Measurements from ENCODE around the gene KIF13A.
"Not testable (repeated sequence)": the region's sequence is repeated elsewhere in the genome, so short reads cannot be mapped to it uniquely, and the experiment has no call there.

KIF13A gene

DNA sequence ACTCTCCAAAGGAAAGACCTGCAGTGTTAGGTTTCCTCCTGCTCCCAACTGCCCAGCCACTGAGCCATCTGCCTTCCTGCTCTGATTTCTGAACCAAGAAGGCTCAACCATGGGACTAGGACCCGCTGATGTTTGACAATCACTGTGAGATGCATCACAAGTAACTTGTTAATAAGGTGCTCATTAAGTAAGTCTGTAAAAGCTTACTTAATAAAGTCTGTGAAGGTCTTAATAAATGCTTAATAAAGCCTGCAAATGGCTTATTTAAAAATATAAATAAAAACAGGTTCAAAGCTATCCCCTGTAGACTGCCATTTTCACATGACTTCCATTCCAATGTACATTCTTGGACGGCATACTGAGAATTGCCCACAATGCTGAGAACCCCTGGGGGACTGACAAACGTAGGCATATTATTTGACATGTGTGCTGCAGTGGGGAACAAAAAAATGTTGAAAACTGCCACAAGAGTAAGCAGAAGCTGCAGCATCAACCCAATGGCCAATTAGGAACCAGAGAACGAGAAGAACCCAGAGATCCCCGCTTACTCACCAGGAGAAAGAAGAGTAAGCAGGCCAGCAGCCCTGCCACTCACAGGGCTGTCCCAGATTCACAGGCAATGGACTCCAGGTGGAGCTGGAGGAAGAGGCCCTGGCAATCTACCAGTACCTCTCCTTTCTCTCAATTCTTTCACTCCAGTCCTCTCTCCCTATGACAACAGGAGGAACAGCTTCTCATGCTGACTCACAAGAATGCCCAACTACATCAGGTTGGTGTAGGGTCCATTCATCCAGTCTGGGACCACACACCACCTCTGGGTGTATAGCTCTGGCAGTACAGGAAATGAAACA is 19.5 kb downstream of the KIF13A start:
- peak; percentile 12 to 58 for DNase-seq

- no peak for DNase-seq
Measured at GRCh38 chr6:17966451-17966850, 21.0 kb downstream of the KIF13A start.

- DNase-seq, result no peak
Measured at GRCh38 chr6:17965397-17965796, 22.0 kb downstream of the KIF13A start.

- no peak for DNase-seq
Measured at GRCh38 chr6:17964633-17965032, 22.8 kb downstream of the KIF13A start.

DNA sequence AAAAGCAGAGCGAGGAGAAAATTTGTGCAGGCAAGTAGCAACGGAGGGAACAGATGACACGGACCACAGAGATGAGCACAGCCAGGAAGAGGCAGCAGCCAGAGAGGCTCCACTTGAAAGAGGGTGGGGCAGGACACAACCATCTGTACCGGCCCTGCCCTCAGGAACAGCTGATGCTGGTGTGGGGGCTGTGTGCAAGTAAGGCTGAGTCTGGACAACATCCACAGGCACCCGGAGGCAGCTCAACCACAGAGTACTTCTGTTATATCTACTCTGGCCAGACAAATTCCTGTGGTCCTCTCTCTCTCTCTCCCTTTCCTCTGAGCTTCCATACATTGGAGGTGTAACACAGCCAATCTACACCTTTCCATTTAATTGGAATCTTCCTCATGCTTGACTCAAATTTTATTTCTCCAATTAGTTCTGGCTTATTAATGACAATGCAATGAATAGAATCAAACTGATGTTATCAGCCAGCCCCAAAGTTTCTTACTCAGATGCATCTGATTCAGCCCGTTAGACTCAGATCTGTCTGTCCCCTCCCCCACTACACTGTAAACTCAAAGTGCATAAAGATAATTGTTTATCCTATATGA is 24.9 kb downstream of the KIF13A start:
- DNase-seq, result no peak

DNA sequence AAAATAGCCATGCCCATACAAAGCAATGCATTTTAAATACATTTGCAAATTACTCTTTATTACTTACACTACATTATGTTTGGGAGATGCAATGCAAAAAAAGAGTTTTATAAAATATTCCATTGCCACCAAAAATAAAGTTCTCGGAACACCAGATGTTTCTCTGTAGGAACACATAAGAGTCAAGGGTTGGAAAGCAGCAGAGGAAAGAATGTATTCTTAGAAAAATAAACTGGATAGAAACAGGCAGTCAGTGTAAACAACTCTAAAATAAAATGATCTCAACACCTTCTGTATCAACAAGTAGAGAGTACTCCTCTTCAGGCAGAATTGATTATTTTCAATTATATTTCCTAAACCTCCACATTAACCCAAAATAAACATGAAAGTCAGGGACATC is 28.1 kb downstream of the KIF13A start:
- no peak for DNase-seq

DNA sequence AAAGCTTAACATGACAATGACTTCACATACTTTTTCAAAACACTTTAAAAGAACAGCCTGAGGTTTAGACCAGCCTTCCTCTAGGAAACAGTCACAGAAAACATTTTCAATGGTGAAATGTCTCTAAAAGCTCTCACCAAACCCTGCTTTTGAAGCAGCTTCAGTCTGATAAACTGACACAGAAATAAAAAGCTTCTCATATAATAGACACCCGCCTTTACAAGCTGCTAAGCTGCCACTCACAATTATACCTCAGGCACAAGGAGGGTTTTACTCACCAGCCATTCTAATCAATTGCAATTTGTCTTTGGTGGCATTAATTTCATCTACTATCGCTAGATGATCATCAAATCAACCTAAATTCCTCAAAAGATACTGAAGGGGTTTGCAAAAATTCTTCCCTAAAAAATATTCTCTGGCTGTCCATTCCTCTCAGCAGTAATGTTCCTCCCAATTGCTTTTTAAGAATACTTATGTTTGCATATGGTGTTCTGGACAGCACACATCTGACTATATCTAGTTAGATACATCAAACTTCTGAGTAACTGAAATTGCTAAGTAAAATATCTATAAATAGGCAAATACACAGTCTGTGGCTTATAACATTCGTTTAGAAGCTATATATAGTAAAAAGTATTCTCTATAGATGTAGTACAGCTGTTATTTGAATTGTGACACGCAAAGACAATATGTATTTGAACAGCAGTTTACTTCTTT is 29.4 kb downstream of the KIF13A start:
- no peak for DNase-seq

DNA sequence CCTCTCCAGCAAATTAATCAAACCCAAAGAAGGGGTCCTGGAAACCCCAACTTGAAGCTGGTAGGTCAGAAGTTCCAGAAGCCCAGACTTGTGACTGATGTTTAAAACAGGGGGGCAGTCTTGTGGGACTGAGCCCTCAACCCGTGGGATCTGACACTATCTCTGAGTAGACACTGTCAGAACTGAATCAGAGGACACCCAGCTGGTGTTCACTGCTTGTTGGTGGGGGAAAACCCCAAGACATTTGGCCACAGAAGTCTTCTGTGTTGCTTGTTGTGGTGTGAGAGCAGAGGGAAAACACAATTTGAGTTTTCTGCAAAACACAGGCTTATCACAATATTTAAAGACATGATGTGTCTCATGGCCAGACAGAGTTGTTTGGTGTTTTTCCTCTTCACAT is 29.9 kb downstream of the KIF13A start:
- no peak for DNase-seq

DNA sequence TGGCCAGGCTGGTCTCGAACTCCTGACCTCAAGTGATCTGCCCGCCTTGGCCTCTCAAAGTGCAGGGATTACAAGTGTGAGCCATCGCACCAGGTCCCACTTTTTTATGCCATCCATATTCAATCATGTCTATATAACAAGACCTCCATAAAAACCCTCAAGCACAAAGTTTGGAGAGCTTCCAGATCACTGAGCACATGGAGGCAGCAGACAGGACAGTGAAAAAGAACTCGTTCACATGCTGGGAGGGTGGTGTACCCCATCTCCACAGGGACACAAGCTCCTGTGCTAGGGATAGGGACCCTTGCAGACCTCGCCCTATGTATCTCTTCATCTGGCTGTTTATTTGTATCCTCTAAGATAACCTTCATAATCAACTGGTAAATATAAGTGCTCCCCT is 30.3 kb downstream of the KIF13A start:
- no peak for DNase-seq

GRCh38 chr6:17950095-17950494 is 37.3 kb downstream of the KIF13A start:
- DNase-seq, result no peak

- DNase-seq, result no peak
Measured at GRCh38 chr6:17949168-17949567, 38.3 kb downstream of the KIF13A start.

GRCh38 chr6:17948725-17949124 is 38.7 kb downstream of the KIF13A start:
- DNase-seq, result no peak

- not testable (repeated sequence) for DNase-seq
Measured at GRCh38 chr6:17947574-17947973, 39.9 kb downstream of the KIF13A start.

GRCh38 chr6:17945575-17945974 is 41.9 kb downstream of the KIF13A start:
- DNase-seq, result no peak

GRCh38 chr6:17945111-17945510 is 42.3 kb downstream of the KIF13A start:
- DNase-seq, result no peak

DNA sequence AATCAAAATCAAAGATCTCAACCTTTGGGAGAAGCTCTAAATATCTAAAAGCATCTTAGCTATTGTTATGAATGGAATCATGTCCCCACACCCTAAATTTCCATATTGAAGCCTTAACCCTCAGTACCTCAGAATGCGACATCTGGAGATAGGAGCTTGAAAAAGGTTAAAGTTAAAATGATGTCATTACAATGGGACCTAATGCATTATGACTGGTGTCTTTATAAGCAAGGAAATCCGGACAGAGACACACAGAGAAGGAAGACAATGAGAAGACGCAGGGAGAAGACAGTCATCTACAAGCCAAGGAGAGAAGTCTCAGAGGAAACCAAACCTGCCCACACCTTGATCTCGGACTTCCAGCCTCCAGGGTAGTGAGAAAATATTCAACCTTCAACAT is 46.1 kb downstream of the KIF13A start:
- DNase-seq, result no peak

- no peak for DNase-seq
Measured at GRCh38 chr6:17940151-17940792, 47.2 kb downstream of the KIF13A start.

DNA sequence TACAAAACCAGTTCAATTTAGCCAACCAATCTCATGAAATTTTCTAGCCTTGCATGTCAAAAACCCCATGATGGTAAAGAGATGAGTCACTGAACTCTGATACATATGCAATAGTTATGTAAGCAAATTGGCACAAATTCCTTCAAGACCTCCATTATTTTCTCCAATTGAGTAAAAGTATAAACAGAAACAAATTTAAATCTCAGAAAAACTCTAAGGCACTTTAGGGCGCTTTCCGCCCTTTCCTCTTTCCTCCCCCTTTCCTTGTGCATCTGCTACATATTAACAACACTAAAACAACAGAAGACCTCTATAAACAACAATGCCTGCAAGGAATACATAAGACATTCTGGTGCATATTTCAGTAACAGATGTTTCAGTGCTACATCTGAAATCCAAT is 48.5 kb downstream of the KIF13A start:
- DNase-seq, result no peak

DNA sequence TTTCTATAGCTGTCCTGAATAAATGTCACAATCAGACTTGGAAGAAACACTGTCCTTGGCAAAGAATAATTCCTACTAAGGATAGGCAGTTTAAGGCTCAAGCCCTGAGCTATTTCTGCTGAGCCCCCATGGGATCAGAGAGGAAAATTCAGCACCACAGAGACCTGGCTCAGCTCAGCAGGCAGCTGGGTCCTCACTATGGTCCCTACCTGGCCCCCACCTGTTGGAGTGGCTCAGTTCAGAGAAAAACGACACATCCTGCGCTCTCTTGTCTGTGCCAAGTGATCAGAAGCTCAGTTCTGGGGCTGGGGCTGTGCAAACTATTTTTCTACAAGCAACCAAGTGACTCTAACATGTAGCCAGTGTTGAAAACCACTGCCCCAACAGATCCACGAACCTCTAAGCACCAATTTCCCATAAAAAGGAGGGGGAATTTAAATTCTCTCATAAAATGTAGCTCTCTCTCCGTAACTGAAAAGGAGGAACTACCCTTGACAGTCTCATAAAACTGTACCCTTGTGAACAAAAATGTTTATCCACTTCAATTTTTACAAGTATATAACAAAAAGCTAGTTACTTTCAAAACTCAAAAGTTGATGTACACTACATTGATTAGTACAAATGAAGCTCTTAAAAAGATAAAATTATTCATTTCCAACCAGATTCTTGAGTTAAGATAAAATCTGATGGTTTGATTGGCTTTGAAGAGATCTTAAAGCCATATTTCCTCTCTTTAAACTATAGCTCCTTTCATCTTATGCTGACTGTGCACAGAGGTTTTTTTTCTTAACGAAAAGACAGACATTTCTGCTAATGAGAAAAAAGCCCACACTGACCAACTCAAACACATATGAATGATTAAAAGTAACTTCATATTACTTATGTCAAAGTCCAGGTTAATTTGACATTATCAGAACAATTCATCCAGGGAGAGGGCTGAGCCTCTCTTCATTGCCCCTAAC is 52.0 kb downstream of the KIF13A start:
- no peak for DNase-seq

- no peak for DNase-seq
Measured at GRCh38 chr6:17933716-17934115, 53.7 kb downstream of the KIF13A start.

GRCh38 chr6:17932330-17932852 is 55.0 kb downstream of the KIF13A start:
- no peak for DNase-seq

- no peak for DNase-seq
Measured at GRCh38 chr6:17931227-17931626, 56.2 kb downstream of the KIF13A start.
